WTC11 (cell line): ENCODE measurements around the gene PPOX. TPM values are rescaled to one million over a fixed set of nuclear protein-coding genes. Genes with fewer than 3 reads are reported as not detected.
A peak's percentile ranks its signal among the peaks of the same experiment; 100 is the strongest.

Experiments
- ARID4B ChIP-seq: sonication (generic); formaldehyde crosslinking; IDR thresholded peaks from 2 replicates; pipeline ENCODE4 v1.8.0; 2023; ENCODE audit warnings: missing genetic modification reagents, mild to moderate bottlenecking, borderline replicate concordance
- ATF1 ChIP-seq: sonication (generic); formaldehyde crosslinking; IDR thresholded peaks from 2 replicates; pipeline ENCODE4 v1.8.1; 2023; ENCODE audit warnings: mild to moderate bottlenecking, moderate library complexity, missing genetic modification reagents
- CDX4 ChIP-seq: fragments of 250-450 bp; sonication (Bioruptor Pico); IDR thresholded peaks from 2 replicates; pipeline ENCODE4 v1.9.0; 2021; ENCODE audit warnings: moderate library complexity, mild to moderate bottlenecking, inconsistent platforms, borderline replicate concordance
- CREB1 ChIP-seq: sonication (generic); formaldehyde crosslinking; IDR thresholded peaks from 2 replicates; pipeline ENCODE4 v1.8.0; 2023; ENCODE audit warnings: mild to moderate bottlenecking, missing genetic modification reagents
- JAZF1 ChIP-seq: fragments of 250-450 bp; sonication (Bioruptor Pico); IDR thresholded peaks from 2 replicates; pipeline ENCODE4 v1.9.0; 2021; ENCODE audit warnings: moderate library complexity, mild to moderate bottlenecking, inconsistent platforms
- NFE2L1 ChIP-seq: sonication (generic); formaldehyde crosslinking; IDR thresholded peaks from 2 replicates; pipeline ENCODE4 v1.8.1; 2023; ENCODE audit warnings: missing genetic modification reagents
- NFYB ChIP-seq: sonication (generic); formaldehyde crosslinking; conservative IDR thresholded peaks from 2 replicates; pipeline ENCODE4 v1.8.0; 2022; ENCODE audit warnings: low read depth, missing genetic modification reagents
- NR1H2 ChIP-seq: sonication (generic); formaldehyde crosslinking; IDR thresholded peaks from 2 replicates; pipeline ENCODE4 v1.9.0; 2021; ENCODE audit warnings: mild to moderate bottlenecking, moderate library complexity, missing genetic modification reagents
- NR3C1 ChIP-seq: sonication (generic); formaldehyde crosslinking; conservative IDR thresholded peaks from 2 replicates; pipeline ENCODE4 v1.8.1; 2023; ENCODE audit warnings: low read depth, mild to moderate bottlenecking, missing genetic modification reagents
- PRRX2 ChIP-seq: fragments of 250-450 bp; sonication (Bioruptor Pico); IDR thresholded peaks from 2 replicates; pipeline ENCODE4 v1.8.0; 2021; ENCODE audit warnings: mild to moderate bottlenecking
- SP1 ChIP-seq: sonication (generic); formaldehyde crosslinking; conservative IDR thresholded peaks from 2 replicates; pipeline ENCODE4 v1.8.1; 2022; ENCODE audit warnings: missing genetic modification reagents
- TEAD1 ChIP-seq: sonication (generic); formaldehyde crosslinking; IDR thresholded peaks from 2 replicates; pipeline ENCODE4 v1.8.0; 2022; ENCODE audit warnings: mild to moderate bottlenecking, missing genetic modification reagents
- TP53 ChIP-seq: sonication (generic); formaldehyde crosslinking; IDR thresholded peaks from 2 replicates; pipeline ENCODE4 v1.8.1; 2023; ENCODE audit warnings: mild to moderate bottlenecking, missing genetic modification reagents
- USF1 ChIP-seq: sonication (generic); formaldehyde crosslinking; IDR thresholded peaks from 2 replicates; pipeline ENCODE4 v1.8.0; 2022; ENCODE audit warnings: mild to moderate bottlenecking, missing genetic modification reagents
- ZBTB21 ChIP-seq: sonication (generic); formaldehyde crosslinking; IDR thresholded peaks from 2 replicates; pipeline ENCODE4 v1.8.1; 2023; ENCODE audit warnings: mild to moderate bottlenecking, missing genetic modification reagents, borderline replicate concordance
- ZMAT4 ChIP-seq: fragments of 250-450 bp; sonication (Bioruptor Pico); IDR thresholded peaks from 2 replicates; pipeline ENCODE4 v1.9.0; 2021; ENCODE audit warnings: mild to moderate bottlenecking
- ZNF232 ChIP-seq: sonication (generic); formaldehyde crosslinking; IDR thresholded peaks from 2 replicates; pipeline ENCODE4 v1.8.0; 2022; ENCODE audit warnings: mild to moderate bottlenecking, missing genetic modification reagents
- ZNF317 ChIP-seq: sonication (generic); formaldehyde crosslinking; IDR thresholded peaks from 2 replicates; pipeline ENCODE4 v1.8.1; 2023; ENCODE audit warnings: low read depth, mild to moderate bottlenecking, moderate library complexity, missing genetic modification reagents, borderline replicate concordance
- ZNF425 ChIP-seq: fragments of 250-450 bp; sonication (Bioruptor Pico); conservative IDR thresholded peaks from 2 replicates; pipeline ENCODE4 v1.9.0; 2021; ENCODE audit warnings: mild to moderate bottlenecking
- total RNA-seq: library from RNA; stranded (reverse); gene quantifications from 3 replicates; pipeline ENCODE4 v1.2.3, GENCODE V29; 2021
- TF ChIP-seq, protein P1 (sequence below): sonication (generic); formaldehyde crosslinking; IDR thresholded peaks from 2 replicates; pipeline ENCODE4 v1.8.0; 2022; ENCODE audit warnings: mild to moderate bottlenecking, missing genetic modification reagents
- TF ChIP-seq, protein P2 (sequence below): sonication (generic); formaldehyde crosslinking; IDR thresholded peaks from 2 replicates; pipeline ENCODE4 v1.8.0; 2022; ENCODE audit warnings: mild to moderate bottlenecking, missing genetic modification reagents
- TF ChIP-seq, protein P3 (sequence below): sonication (generic); formaldehyde crosslinking; IDR thresholded peaks from 2 replicates; pipeline ENCODE4 v1.8.1; 2022; ENCODE audit warnings: mild to moderate bottlenecking, missing genetic modification reagents, moderate library complexity, borderline replicate concordance
- TF ChIP-seq, protein P4 (sequence below): fragments of 200-600 bp; IDR thresholded peaks from 2 replicates; pipeline ENCODE4 v1.8.0; 2022; ENCODE audit warnings: antibody characterized with exemption

Gene PPOX
- total RNA-seq, 1 experiment from 2014 or later = 44.8 TPM

GRCh38 chr1:161165742-161166668 lies at the start of gene PPOX (continued):
- TF ChIP-seq ARID4B (CRISPR knock-in tag) (peak; percentile 46; the same call in 1 of the 2 replicates), ZNF317 (CRISPR knock-in tag) (no peak), ZMAT4 (no peak), USF1 (peak; percentile 64; the same call in 1 of the 2 replicates), CDX4 (no peak), JAZF1 (CRISPR knock-in tag) (no peak), NFYB (CRISPR knock-in tag) (peak; percentile 83), ZNF425 (CRISPR knock-in tag) (no peak), NR3C1 (no peak), TP53 (CRISPR knock-in tag) (no peak), PRRX2 (CRISPR knock-in tag) (no peak), ATF1 (CRISPR knock-in tag) (0 out of 2 replicates have a peak, but pooled peaks have one; percentile 40), CREB1 (CRISPR knock-in tag) (no peak), ZNF232 (CRISPR knock-in tag) (0 out of 2 replicates have a peak, but pooled peaks have one; percentile 19), ZBTB21 (CRISPR knock-in tag) (no peak), NFE2L1 (CRISPR knock-in tag) (no peak), SP1 (peak; percentile 88), NR1H2 (CRISPR knock-in tag) (no peak), TEAD1 (no peak)
- TF ChIP-seq, protein P1, sequence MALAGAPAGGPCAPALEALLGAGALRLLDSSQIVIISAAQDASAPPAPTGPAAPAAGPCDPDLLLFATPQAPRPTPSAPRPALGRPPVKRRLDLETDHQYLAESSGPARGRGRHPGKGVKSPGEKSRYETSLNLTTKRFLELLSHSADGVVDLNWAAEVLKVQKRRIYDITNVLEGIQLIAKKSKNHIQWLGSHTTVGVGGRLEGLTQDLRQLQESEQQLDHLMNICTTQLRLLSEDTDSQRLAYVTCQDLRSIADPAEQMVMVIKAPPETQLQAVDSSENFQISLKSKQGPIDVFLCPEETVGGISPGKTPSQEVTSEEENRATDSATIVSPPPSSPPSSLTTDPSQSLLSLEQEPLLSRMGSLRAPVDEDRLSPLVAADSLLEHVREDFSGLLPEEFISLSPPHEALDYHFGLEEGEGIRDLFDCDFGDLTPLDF = no peak
- TF ChIP-seq, protein P2, sequence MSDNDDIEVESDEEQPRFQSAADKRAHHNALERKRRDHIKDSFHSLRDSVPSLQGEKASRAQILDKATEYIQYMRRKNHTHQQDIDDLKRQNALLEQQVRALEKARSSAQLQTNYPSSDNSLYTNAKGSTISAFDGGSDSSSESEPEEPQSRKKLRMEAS = peak; percentile 78
- TF ChIP-seq, protein P3, sequence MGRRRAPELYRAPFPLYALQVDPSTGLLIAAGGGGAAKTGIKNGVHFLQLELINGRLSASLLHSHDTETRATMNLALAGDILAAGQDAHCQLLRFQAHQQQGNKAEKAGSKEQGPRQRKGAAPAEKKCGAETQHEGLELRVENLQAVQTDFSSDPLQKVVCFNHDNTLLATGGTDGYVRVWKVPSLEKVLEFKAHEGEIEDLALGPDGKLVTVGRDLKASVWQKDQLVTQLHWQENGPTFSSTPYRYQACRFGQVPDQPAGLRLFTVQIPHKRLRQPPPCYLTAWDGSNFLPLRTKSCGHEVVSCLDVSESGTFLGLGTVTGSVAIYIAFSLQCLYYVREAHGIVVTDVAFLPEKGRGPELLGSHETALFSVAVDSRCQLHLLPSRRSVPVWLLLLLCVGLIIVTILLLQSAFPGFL = no peak
- TF ChIP-seq, protein P4, sequence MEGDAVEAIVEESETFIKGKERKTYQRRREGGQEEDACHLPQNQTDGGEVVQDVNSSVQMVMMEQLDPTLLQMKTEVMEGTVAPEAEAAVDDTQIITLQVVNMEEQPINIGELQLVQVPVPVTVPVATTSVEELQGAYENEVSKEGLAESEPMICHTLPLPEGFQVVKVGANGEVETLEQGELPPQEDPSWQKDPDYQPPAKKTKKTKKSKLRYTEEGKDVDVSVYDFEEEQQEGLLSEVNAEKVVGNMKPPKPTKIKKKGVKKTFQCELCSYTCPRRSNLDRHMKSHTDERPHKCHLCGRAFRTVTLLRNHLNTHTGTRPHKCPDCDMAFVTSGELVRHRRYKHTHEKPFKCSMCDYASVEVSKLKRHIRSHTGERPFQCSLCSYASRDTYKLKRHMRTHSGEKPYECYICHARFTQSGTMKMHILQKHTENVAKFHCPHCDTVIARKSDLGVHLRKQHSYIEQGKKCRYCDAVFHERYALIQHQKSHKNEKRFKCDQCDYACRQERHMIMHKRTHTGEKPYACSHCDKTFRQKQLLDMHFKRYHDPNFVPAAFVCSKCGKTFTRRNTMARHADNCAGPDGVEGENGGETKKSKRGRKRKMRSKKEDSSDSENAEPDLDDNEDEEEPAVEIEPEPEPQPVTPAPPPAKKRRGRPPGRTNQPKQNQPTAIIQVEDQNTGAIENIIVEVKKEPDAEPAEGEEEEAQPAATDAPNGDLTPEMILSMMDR = peak; percentile 28; the same call in 1 of the 2 replicates
